HCT116 (cell line): ENCODE measurements around the gene ZNF536. TPM values are rescaled to one million over a fixed set of nuclear protein-coding genes. Genes with fewer than 3 reads are reported as not detected.

Experiments
- ATAC-seq: fragments of 200-7000 bp; cut with Tn5 transposase; 2 replicates; pipeline ENCODE4 v1.9.1; 2020; ENCODE audit warnings: mild to moderate bottlenecking, moderate library complexity
- BruUV-seq: library from RNA; stranded (reverse); fragments of 400-500 nt; replicated peaks from 2 replicates; lab custom pipeline; 2021; lab: Mats Ljungman, UMichigan
- CTCF ChIA-PET: fragments of 300-600 bp; sonication (Branson Sonifier 250); formaldehyde crosslinking; loops from one replicate; lab custom pipeline; 2021; ENCODE audit warnings: antibody characterized with exemption; lab: Charles Lee
- POLR2A ChIA-PET: fragments of 300-600, 350-600 bp; sonication (Branson Sonifier 250); formaldehyde crosslinking; loops from one replicate; lab custom pipeline; 2021; ENCODE audit warnings: antibody characterized with exemption; lab: Charles Lee
- RAD21 ChIA-PET, 2 experiments: fragments of 300-600 bp; sonication (Branson Sonifier 250); formaldehyde crosslinking; loops; one replicate each; lab custom pipeline; 2023; ENCODE audit warnings: low total read pairs in 2 of 2; ENCODE audit not compliant: uncharacterized antibody in 2 of 2, unreplicated experiment in 2 of 2, low non-redundant PET in 1 of 2; lab: Charles Lee
- DNase-seq: peaks from one replicate; pipeline ENCODE4 v3.0.0-alpha.2; 2010; ENCODE audit warnings: low read depth, low spot score
- H2AFZ ChIP-seq: fragments of 200-600 bp; shearing (Covaris generic), sonication (generic); 2 replicates; pipeline ENCODE4 v1.6.1; 2017; ENCODE audit warnings: low read depth, mixed run types, mixed read lengths, antibody characterized with exemption, low read length; ENCODE audit not compliant: poor library complexity, severe bottlenecking
- H3K27ac ChIP-seq: 2 replicates; pipeline ENCODE4 v1.5.1; 2012; ENCODE audit warnings: low read depth, low read length
- H3K27me3 ChIP-seq: fragments of 200-600 bp; sonication (generic); 2 replicates; pipeline ENCODE4 v1.6.1; 2016; ENCODE audit warnings: mixed run types, low read length, mixed read lengths; ENCODE audit not compliant: insufficient read depth
- H3K36me3 ChIP-seq, 2 experiments: fragments of 200-500 bp in 1 of 2; fragments of 200-600 bp in 1 of 2; sonication (Bioruptor generic) in 1 of 2; sonication (generic) in 1 of 2; 2 replicates each; pipeline versions ENCODE4 v1.5.1 to v1.6.1; 2014 to 2016; ENCODE audit warnings: low read length in 2 of 2, inconsistent platforms in 1 of 2, mixed read lengths in 1 of 2, mixed run types in 1 of 2; ENCODE audit not compliant: insufficient read depth in 2 of 2, control insufficient read depth in 1 of 2
- H3K4me1 ChIP-seq, 2 experiments: fragments of 200-600 bp in 1 of 2; sonication (generic) in 1 of 2; 2 replicates each; pipeline versions ENCODE4 v1.5.1 to v1.6.1; 2012 to 2017; ENCODE audit warnings: low read length in 2 of 2, inconsistent platforms in 1 of 2, mild to moderate bottlenecking in 1 of 2, mixed read lengths in 1 of 2, mixed run types in 1 of 2, moderate library complexity in 1 of 2; ENCODE audit not compliant: insufficient read depth in 2 of 2, control insufficient read depth in 1 of 2
- H3K4me2 ChIP-seq: fragments of 200-600 bp; sonication (generic); 2 replicates; pipeline ENCODE4 v1.6.1; 2017; ENCODE audit warnings: mixed run types, low read length, mixed read lengths
- H3K4me3 ChIP-seq, 2 experiments: fragments of 200-600 bp in 1 of 2; sonication (generic) in 1 of 2; replicated peaks in 1 of 2; 2 replicates each; pipeline ENCODE4 v1.5.1; 2011 to 2016; ENCODE audit warnings: low read length in 2 of 2, control low read depth in 1 of 2, low read depth in 1 of 2, mild to moderate bottlenecking in 1 of 2, mixed read lengths in 1 of 2, mixed run types in 1 of 2
- H3K79me2 ChIP-seq: fragments of 200-600 bp; sonication (generic); 2 replicates; pipeline ENCODE4 v1.6.1; 2017; ENCODE audit warnings: mild to moderate bottlenecking, mixed run types, low read length, moderate library complexity, mixed read lengths; ENCODE audit not compliant: insufficient read depth
- H3K9ac ChIP-seq: fragments of 200-600 bp; sonication (generic); 2 replicates; pipeline ENCODE4 v1.6.1; 2016; ENCODE audit warnings: low read length, mixed read lengths
- H3K9me2 ChIP-seq: fragments of 200-600 bp; sonication (generic), shearing (Covaris generic); 2 replicates; pipeline ENCODE4 v1.6.1; 2017; ENCODE audit warnings: mixed run types, mild to moderate bottlenecking, moderate library complexity; ENCODE audit not compliant: insufficient read depth
- H3K9me3 ChIP-seq, 2 experiments: fragments of 200-500 bp in 1 of 2; fragments of 200-600 bp in 1 of 2; sonication (Bioruptor generic) in 1 of 2; sonication (generic) in 1 of 2; 2 replicates each; pipeline ENCODE4 v1.6.1; 2014 to 2017; ENCODE audit warnings: low read length in 2 of 2, mixed read lengths in 2 of 2, inconsistent platforms in 1 of 2, low read depth in 1 of 2, mild to moderate bottlenecking in 1 of 2, mixed run types in 1 of 2, moderate library complexity in 1 of 2; ENCODE audit not compliant: control insufficient read depth in 1 of 2, insufficient read depth in 1 of 2
- H4K20me1 ChIP-seq: fragments of 200-600 bp; sonication (generic), shearing (Covaris generic); 2 replicates; pipeline ENCODE4 v1.6.1; 2017; ENCODE audit warnings: mixed run types, mild to moderate bottlenecking, moderate library complexity; ENCODE audit not compliant: insufficient read depth
- CBX3 ChIP-seq: IDR thresholded peaks from 2 replicates; pipeline ENCODE4 v1.6.1; 2012; ENCODE audit warnings: low read depth
- RAD21 ChIP-seq: IDR thresholded peaks from 2 replicates; pipeline ENCODE4 v1.6.1; 2012; ENCODE audit warnings: low read depth, mild to moderate bottlenecking
- SIN3A ChIP-seq: IDR thresholded peaks from 2 replicates; pipeline ENCODE4 v1.6.1; 2012; ENCODE audit warnings: low read depth
- intact Hi-C: fragments of 100-400 bp; cut with micrococcal nuclease; formaldehyde crosslinking; loops from 2 replicates; pipeline ENCODE4 v1.10.0; 2022
- total RNA-seq: library from RNA; stranded (reverse); gene quantifications from one replicate; pipeline ENCODE4 v1.2.1, GENCODE V29; 2021; ENCODE audit not compliant: unreplicated experiment
- TF ChIP-seq, protein P1 (sequence below), 3 experiments: fragments of 200-600 bp in 1 of 3; sonication (generic) in 1 of 3; IDR thresholded peaks in 2 of 3; conservative IDR thresholded peaks in 1 of 3; 2 replicates each; pipeline ENCODE4 v1.5.1; 2012 to 2017; ENCODE audit warnings: low read depth in 2 of 3, low read length in 2 of 3, antibody characterized with exemption in 1 of 3, borderline replicate concordance in 1 of 3, control low read depth in 1 of 3, mild to moderate bottlenecking in 1 of 3, mixed read lengths in 1 of 3, mixed run types in 1 of 3, moderate library complexity in 1 of 3; ENCODE audit not compliant: insufficient read depth in 1 of 3
- TF ChIP-seq, protein P2 (sequence below): IDR thresholded peaks from 2 replicates; pipeline ENCODE4 v1.6.1; 2012
- TF ChIP-seq, protein P3 (sequence below): IDR thresholded peaks from 2 replicates; pipeline ENCODE4 v1.6.1; 2012; ENCODE audit warnings: low read depth

ZNF536 gene
- total RNA-seq, 1 experiment from 2014 or later: not detected

DNA sequence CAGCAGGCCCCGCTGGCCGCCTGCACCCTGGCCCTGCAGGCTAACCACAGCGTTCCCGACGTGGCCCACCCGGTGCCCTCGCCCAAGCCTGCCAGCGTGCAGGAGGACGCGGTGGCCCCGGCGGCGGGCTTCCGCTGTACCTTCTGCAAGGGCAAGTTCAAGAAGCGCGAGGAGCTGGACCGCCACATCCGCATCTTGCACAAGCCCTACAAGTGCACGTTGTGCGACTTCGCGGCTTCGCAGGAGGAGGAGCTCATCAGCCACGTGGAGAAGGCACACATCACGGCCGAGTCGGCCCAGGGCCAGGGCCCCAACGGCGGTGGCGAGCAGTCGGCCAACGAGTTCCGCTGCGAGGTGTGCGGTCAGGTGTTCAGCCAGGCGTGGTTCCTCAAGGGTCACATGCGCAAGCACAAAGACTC lies 72.1 kb downstream of the ZNF536 start:
- Histone ChIP-seq H3K4me1 (no peaks in the 10 kb centered on the region), H3K9ac (no peak overlapping the region), H2AFZ (no peak overlapping the region), H3K4me2 (no peak overlapping the region), H3K27ac (no peak overlapping the region), H3K27me3 (peaks cover 22% of the 10 kb centered on the region), H3K36me3 (no peaks in the 10 kb centered on the region), H3K79me2 (no peaks in the 10 kb centered on the region), H4K20me1 (no peaks in the 10 kb centered on the region), H3K9me3 (no peaks in the 10 kb centered on the region), H3K9me2 (no peaks in the 10 kb centered on the region), H3K4me3 (no peak overlapping the region)
- ChIA-PET RAD21 (no interaction called here), CTCF (no interaction called here), POLR2A (no interaction called here)
- DNase-seq: no peak
- no peak for ATAC-seq
- intact Hi-C loops: no loop called here
- TF ChIP-seq, protein P1, sequence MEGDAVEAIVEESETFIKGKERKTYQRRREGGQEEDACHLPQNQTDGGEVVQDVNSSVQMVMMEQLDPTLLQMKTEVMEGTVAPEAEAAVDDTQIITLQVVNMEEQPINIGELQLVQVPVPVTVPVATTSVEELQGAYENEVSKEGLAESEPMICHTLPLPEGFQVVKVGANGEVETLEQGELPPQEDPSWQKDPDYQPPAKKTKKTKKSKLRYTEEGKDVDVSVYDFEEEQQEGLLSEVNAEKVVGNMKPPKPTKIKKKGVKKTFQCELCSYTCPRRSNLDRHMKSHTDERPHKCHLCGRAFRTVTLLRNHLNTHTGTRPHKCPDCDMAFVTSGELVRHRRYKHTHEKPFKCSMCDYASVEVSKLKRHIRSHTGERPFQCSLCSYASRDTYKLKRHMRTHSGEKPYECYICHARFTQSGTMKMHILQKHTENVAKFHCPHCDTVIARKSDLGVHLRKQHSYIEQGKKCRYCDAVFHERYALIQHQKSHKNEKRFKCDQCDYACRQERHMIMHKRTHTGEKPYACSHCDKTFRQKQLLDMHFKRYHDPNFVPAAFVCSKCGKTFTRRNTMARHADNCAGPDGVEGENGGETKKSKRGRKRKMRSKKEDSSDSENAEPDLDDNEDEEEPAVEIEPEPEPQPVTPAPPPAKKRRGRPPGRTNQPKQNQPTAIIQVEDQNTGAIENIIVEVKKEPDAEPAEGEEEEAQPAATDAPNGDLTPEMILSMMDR (IDR thresholded peaks at IDR 0.05 in 2 of 3, conservative IDR thresholded peaks at IDR 0.05 in 1 of 3; ENCODE audit: borderline replicate concordance in 1 of 3, insufficient read depth in 1 of 3, low read depth in 2 of 3, low read length in 2 of 3): no peak
- TF ChIP-seq CBX3: no peak
- TF ChIP-seq RAD21: no peak
- TF ChIP-seq, protein P2, sequence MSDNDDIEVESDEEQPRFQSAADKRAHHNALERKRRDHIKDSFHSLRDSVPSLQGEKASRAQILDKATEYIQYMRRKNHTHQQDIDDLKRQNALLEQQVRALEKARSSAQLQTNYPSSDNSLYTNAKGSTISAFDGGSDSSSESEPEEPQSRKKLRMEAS: no peak
- TF ChIP-seq, protein P3, sequence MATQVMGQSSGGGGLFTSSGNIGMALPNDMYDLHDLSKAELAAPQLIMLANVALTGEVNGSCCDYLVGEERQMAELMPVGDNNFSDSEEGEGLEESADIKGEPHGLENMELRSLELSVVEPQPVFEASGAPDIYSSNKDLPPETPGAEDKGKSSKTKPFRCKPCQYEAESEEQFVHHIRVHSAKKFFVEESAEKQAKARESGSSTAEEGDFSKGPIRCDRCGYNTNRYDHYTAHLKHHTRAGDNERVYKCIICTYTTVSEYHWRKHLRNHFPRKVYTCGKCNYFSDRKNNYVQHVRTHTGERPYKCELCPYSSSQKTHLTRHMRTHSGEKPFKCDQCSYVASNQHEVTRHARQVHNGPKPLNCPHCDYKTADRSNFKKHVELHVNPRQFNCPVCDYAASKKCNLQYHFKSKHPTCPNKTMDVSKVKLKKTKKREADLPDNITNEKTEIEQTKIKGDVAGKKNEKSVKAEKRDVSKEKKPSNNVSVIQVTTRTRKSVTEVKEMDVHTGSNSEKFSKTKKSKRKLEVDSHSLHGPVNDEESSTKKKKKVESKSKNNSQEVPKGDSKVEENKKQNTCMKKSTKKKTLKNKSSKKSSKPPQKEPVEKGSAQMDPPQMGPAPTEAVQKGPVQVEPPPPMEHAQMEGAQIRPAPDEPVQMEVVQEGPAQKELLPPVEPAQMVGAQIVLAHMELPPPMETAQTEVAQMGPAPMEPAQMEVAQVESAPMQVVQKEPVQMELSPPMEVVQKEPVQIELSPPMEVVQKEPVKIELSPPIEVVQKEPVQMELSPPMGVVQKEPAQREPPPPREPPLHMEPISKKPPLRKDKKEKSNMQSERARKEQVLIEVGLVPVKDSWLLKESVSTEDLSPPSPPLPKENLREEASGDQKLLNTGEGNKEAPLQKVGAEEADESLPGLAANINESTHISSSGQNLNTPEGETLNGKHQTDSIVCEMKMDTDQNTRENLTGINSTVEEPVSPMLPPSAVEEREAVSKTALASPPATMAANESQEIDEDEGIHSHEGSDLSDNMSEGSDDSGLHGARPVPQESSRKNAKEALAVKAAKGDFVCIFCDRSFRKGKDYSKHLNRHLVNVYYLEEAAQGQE: no peak
- no peak for TF ChIP-seq SIN3A
- no TSS peak for BruUV-seq
